ENCODE data around the gene PI4K2B. TPM values are rescaled to one million over a fixed set of nuclear protein-coding genes. Genes with fewer than 3 reads are reported as not detected.
A peak's percentile ranks its signal among the peaks of the same experiment; 100 is the strongest.

The PI4K2B gene
- total and polyA plus RNA-seq, 2 of the 13 experiments (the other 11 are each of a cell fraction or from before 2014, with no cell fraction given) = 6.9 to 25.8 TPM

DNA sequence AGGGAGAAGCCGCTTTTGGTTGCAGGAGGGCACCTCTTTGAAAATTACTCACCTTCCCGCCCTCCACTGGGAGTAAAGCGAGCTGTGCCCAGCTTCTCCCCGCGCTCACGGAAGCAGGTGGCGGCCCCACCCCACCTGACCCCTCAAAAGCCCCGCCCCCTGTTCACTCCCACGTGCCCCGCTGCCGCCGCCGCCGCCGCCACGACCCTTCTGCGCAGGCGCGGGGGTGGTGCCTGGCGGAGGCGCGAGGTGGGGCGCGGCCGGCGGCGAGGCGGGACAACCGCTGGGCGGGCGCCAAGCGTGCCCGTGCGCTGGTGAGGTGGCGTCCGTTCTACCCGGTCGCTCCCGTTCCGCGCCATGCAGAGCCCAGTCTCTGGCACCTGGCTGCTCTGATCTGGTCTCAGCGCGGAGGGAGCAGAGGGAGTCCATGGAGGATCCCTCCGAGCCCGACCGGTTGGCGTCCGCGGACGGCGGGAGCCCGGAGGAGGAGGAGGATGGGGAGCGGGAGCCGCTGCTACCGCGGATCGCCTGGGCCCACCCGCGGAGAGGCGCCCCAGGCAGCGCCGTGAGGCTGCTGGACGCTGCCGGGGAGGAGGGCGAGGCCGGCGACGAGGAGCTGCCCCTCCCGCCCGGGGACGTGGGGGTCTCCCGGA is at the start of gene PI4K2B (continued):
- TF ChIP-seq MNT (IDR thresholded peaks at IDR 0.05) (peak; percentile 38; the same call in 1 of the 2 replicates), ARID4A (CRISPR knock-in tag; IDR thresholded peaks at IDR 0.05; ENCODE audit: borderline replicate concordance) (peak; percentile 70; the same call in 1 of the 2 replicates), ZNF75D (CRISPR knock-in tag; IDR thresholded peaks at IDR 0.05; ENCODE audit: borderline replicate concordance) (no peak), ZNF225 (CRISPR knock-in tag; IDR thresholded peaks at IDR 0.05) (no peak), RBFOX2 (IDR thresholded peaks at IDR 0.05; ENCODE audit: low read depth, low read length) (peak; percentile 90), ARNTL (CRISPR knock-in tag; IDR thresholded peaks at IDR 0.05) (peak; percentile 57; the same call in 1 of the 2 replicates), IRF9 (CRISPR knock-in tag; IDR thresholded peaks at IDR 0.05; ENCODE audit: borderline replicate concordance) (peak; percentile 31; the same call in 1 of the 2 replicates), TFE3 (CRISPR knock-in tag; IDR thresholded peaks at IDR 0.05) (no peak), PHF8 (CRISPR knock-in tag; IDR thresholded peaks at IDR 0.05) (peak; percentile 85), MBNL3 (CRISPR knock-in tag; conservative IDR thresholded peaks at IDR 0.05) (no peak), RARG (CRISPR knock-in tag; IDR thresholded peaks at IDR 0.05; ENCODE audit: low read depth) (no peak)
- TF ChIP-seq, protein P1, sequence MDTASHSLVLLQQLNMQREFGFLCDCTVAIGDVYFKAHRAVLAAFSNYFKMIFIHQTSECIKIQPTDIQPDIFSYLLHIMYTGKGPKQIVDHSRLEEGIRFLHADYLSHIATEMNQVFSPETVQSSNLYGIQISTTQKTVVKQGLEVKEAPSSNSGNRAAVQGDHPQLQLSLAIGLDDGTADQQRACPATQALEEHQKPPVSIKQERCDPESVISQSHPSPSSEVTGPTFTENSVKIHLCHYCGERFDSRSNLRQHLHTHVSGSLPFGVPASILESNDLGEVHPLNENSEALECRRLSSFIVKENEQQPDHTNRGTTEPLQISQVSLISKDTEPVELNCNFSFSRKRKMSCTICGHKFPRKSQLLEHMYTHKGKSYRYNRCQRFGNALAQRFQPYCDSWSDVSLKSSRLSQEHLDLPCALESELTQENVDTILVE (CRISPR knock-in tag; IDR thresholded peaks at IDR 0.05) = peak; percentile 22; the same call in 1 of the 2 replicates
- TF ChIP-seq, protein P2, sequence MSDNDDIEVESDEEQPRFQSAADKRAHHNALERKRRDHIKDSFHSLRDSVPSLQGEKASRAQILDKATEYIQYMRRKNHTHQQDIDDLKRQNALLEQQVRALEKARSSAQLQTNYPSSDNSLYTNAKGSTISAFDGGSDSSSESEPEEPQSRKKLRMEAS (IDR thresholded peaks at IDR 0.05) = peak; percentile 95
- TF ChIP-seq, protein P3, sequence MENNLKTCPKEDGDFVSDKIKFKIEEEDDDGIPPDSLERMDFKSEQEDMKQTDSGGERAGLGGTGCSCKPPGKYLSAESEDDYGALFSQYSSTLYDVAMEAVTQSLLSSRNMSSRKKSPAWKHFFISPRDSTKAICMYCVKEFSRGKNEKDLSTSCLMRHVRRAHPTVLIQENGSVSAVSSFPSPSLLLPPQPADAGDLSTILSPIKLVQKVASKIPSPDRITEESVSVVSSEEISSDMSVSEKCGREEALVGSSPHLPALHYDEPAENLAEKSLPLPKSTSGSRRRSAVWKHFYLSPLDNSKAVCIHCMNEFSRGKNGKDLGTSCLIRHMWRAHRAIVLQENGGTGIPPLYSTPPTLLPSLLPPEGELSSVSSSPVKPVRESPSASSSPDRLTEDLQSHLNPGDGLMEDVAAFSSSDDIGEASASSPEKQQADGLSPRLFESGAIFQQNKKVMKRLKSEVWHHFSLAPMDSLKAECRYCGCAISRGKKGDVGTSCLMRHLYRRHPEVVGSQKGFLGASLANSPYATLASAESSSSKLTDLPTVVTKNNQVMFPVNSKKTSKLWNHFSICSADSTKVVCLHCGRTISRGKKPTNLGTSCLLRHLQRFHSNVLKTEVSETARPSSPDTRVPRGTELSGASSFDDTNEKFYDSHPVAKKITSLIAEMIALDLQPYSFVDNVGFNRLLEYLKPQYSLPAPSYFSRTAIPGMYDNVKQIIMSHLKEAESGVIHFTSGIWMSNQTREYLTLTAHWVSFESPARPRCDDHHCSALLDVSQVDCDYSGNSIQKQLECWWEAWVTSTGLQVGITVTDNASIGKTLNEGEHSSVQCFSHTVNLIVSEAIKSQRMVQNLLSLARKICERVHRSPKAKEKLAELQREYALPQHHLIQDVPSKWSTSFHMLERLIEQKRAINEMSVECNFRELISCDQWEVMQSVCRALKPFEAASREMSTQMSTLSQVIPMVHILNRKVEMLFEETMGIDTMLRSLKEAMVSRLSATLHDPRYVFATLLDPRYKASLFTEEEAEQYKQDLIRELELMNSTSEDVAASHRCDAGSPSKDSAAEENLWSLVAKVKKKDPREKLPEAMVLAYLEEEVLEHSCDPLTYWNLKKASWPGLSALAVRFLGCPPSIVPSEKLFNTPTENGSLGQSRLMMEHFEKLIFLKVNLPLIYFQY (CRISPR knock-in tag; IDR thresholded peaks at IDR 0.05; ENCODE audit: borderline replicate concordance) = no peak

Data from HepG2 (cell line).